22Rv1 (cell line): ENCODE data around the gene ITGB7.

Experiments
- CTCF ChIP-seq: fragments of 450-650 bp; IDR thresholded peaks from 2 replicates; pipeline ENCODE4 v1.5.1; 2017; ENCODE audit warnings: mild to moderate bottlenecking
- ZFX ChIP-seq: fragments of 450-650 bp; IDR thresholded peaks from 2 replicates; pipeline ENCODE4 v1.6.1; 2017; ENCODE audit warnings: antibody characterized with exemption, borderline replicate concordance

- TF ChIP-seq CTCF (no peak), ZFX (no peak)
Measured at GRCh38 chr12:53253298-53253697, 46.2 kb upstream of the ITGB7 start.
